Measurements from ENCODE around the gene RNF121.

Gene RNF121

DNA sequence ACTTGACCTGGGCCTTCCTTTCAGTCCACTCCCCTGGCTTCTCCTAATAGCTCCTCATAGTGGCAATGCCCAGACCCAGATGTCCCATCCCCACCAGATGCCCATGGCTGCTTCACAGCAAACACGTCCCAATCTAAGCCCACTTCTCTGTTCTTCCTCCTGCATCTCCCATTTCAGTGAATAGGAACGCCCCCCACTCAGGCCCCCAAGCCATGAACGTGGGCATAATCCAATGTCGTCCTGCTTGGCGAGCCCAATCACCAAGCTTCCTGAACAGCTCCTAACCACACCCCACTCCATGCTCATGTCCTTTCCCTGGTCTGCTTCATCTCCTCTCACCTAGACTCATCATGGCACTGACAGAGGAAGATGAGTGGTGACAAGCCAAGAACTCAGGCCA is 78.7 kb downstream of the RNF121 start:
- H3K4me3 ChIP-seq (ENCODE audit: low read depth, low read length), result no peak overlapping the region
- TF ChIP-seq POLR2A (IDR thresholded peaks at IDR 0.05; ENCODE audit: extremely low read depth, insufficient read length) (no peak), CTCF (IDR thresholded peaks at IDR 0.05; ENCODE audit: low read depth, low read length) (no peak), MYC (IDR thresholded peaks at IDR 0.05; ENCODE audit: low read depth, low read length) (no peak)
- TF ChIP-seq, protein P1, sequence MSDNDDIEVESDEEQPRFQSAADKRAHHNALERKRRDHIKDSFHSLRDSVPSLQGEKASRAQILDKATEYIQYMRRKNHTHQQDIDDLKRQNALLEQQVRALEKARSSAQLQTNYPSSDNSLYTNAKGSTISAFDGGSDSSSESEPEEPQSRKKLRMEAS (IDR thresholded peaks at IDR 0.05; ENCODE audit: low read depth, low read length), result no peak
- no peak for DNase-seq (ENCODE audit: low read depth)

DNA sequence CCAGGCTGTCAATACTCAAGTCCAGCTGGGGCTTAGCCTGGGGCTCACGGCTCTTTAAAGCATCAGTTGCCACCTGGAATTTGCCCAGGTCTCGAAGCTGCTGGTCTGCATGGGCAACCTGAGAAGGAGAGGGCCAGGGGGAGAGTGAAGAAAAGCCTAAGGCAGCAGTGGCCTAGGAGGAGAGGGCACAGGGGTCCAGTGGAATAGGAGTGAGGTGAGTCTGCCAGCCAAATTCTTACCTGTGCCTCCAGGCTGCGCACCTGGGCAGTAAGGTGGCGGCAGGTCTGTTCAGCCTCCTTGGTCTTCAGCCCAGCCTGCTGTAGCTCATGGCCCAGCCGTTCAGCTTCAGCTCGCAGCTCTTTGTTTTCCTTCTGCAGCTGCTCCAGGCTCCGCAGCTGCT is 79.9 kb downstream of the RNF121 start:
- no peak overlapping the region for H3K4me3 ChIP-seq (ENCODE audit: low read depth, low read length)
- DNase-seq (ENCODE audit: low read depth), result no peak
- TF ChIP-seq MYC (IDR thresholded peaks at IDR 0.05; ENCODE audit: low read depth, low read length) (no peak), POLR2A (IDR thresholded peaks at IDR 0.05; ENCODE audit: extremely low read depth, insufficient read length) (no peak)

DNA sequence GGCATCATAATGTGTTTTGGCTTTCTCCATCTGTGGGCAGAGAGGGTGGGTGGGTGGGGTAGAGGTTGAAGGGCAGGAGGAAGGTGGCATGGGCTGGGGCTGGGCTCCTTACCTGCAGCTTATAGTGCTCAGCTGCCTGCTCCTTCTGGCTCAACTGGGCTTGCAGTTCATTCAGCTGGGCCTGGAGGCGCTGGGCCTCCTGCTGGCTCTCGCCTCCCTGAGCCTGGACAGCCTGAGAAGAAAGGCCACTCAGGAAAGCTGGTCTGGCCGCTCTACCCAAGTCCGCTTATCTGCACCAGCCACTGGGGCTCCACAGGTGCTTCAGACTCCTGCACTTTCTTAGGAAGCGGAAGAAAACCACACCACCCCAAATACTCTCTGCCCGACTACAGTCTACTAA is 80.3 kb downstream of the RNF121 start:
- no peak for DNase-seq (ENCODE audit: low read depth)
- TF ChIP-seq MYC (IDR thresholded peaks at IDR 0.05; ENCODE audit: low read depth, low read length), result no peak
- TF ChIP-seq, protein P1 (IDR thresholded peaks at IDR 0.05; ENCODE audit: low read depth, low read length), result no peak
- TF ChIP-seq CTCF (IDR thresholded peaks at IDR 0.05; ENCODE audit: low read depth, low read length), result no peak
- TF ChIP-seq POLR2A (IDR thresholded peaks at IDR 0.05; ENCODE audit: extremely low read depth, insufficient read length), result no peak
- no peak overlapping the region for H3K4me3 ChIP-seq (ENCODE audit: low read depth, low read length)

DNA sequence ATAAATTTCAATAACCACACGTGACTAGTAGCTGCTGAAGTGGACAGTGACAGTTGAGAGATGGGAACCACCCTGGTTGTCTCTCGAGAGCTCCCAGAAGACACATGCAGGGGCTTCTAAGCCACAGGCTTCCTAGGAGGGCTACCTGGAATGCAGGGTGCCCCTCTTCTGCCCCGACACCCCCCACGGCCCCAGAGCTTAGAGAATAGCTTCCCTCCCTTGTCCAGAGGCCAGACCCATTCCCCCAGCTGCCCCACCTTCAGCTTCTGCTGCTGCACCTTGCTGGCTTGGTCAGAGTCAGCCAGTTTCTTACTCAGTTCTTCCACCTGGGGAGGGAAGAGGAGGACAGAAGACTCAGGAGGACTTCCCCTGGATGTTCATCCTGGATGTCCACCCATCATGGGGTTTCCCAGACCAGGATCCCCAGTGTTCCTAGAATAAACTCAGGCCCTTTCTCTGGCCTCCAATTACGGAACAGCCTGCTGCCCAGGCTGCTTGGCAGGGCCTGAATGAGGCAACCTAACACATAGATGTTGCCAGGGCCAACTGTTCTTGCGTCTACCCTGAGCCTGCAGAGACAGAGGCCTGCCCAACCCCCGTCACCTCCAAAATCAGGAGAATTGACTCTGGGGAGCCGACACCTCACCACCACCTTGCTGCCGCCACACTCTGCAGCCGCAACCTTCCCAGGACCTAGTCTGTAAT is 81.8 kb downstream of the RNF121 start:
- no peak overlapping the region for H3K4me3 ChIP-seq (ENCODE audit: low read depth, low read length)
- DNase-seq (ENCODE audit: low read depth), result no peak
- TF ChIP-seq MYC (IDR thresholded peaks at IDR 0.05; ENCODE audit: low read depth, low read length), result no peak
- no peak for TF ChIP-seq POLR2A (IDR thresholded peaks at IDR 0.05; ENCODE audit: extremely low read depth, insufficient read length)
- no peak for TF ChIP-seq CTCF (IDR thresholded peaks at IDR 0.05; ENCODE audit: low read depth, low read length)
- TF ChIP-seq, protein P1 (IDR thresholded peaks at IDR 0.05; ENCODE audit: low read depth, low read length), result no peak

- TF ChIP-seq POLR2A (IDR thresholded peaks at IDR 0.05; ENCODE audit: extremely low read depth, insufficient read length) (no peak), MYC (IDR thresholded peaks at IDR 0.05; ENCODE audit: low read depth, low read length) (no peak), CTCF (IDR thresholded peaks at IDR 0.05; ENCODE audit: low read depth, low read length) (no peak)
- TF ChIP-seq, protein P1 (IDR thresholded peaks at IDR 0.05; ENCODE audit: low read depth, low read length), result no peak
- no peak overlapping the region for H3K4me3 ChIP-seq (ENCODE audit: low read depth, low read length)
- DNase-seq (ENCODE audit: low read depth), result no peak
Observed at GRCh38 chr11:72012091-72012630, 83.3 kb downstream of the RNF121 start.

DNA sequence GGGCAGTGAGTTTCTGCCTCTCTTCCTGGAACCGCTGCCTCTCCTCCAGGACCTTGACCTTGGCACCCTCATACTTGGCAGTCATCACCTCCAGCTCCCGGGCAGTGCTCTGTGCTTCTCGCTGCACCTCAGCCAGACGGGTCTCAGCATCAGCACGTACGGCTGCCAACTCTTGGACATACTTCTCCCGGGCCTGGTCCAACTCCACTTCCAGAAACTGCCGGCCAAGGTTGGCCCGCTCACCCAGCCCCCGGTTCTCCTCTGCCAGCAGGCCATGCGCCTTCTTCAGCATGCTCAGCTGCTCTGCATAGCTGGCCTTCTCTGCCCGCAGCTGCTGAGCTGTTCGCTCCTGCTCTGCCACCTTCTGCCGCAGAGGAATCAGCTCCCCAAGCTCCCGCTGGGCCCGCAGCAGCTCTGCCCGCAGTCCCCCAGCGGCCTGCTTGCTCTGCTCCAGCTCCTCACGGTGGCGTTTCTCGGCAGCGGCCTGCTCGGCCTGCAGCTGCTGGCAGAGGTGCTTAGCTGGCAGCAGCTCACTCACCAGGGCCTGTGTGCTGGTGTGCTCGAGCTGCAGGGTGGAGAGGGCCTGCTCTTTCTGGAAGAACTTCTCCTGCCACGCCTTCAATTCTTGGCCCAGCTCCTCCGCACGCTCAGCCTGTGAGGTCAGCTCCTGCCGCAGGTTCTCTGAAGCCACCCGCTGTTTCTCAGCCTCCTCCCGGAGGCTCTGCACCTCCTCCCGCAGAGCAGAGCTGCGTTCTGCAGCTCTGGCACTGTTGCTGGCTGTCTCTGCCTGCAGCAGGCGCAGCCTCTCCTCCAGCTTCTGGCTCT is 84.3 kb downstream of the RNF121 start:
- TF ChIP-seq MYC (IDR thresholded peaks at IDR 0.05; ENCODE audit: low read depth, low read length) (no peak), POLR2A (IDR thresholded peaks at IDR 0.05; ENCODE audit: extremely low read depth, insufficient read length) (no peak), CTCF (IDR thresholded peaks at IDR 0.05; ENCODE audit: low read depth, low read length) (no peak)
- TF ChIP-seq, protein P1 (IDR thresholded peaks at IDR 0.05; ENCODE audit: low read depth, low read length), result no peak
- H3K4me3 ChIP-seq (ENCODE audit: low read depth, low read length), result no peak overlapping the region
- DNase-seq (ENCODE audit: low read depth), result no peak

All from NB4 (cell line).